Right hindlimb (tissue), 1 donor: ENCODE measurements around the gene STAT6.

Experiments
- DNase-seq: peaks from one replicate; pipeline ENCODE4 v3.0.0-alpha.2; 2018

The STAT6 gene

DNA sequence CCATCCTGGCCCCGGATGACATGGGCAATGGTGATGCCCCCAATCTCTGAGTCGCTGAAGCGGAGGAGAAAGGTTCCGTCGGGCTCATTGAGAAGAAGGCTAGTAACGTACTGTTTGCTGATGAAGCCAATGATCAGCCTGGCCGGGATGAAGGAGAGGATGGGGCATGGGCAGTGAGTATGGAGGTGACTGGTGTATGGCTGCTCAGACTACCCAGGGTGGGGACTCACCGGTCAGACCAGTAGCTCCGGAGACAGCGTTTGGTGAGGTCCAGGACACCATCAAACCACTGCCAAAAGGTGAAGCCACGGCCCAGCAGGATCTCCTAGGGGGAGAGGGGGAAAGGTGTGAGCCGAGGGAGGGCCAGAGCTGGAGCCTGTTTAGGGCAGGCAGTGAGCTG, 11.4 kb downstream of the STAT6 start:
- no peak for DNase-seq

DNA sequence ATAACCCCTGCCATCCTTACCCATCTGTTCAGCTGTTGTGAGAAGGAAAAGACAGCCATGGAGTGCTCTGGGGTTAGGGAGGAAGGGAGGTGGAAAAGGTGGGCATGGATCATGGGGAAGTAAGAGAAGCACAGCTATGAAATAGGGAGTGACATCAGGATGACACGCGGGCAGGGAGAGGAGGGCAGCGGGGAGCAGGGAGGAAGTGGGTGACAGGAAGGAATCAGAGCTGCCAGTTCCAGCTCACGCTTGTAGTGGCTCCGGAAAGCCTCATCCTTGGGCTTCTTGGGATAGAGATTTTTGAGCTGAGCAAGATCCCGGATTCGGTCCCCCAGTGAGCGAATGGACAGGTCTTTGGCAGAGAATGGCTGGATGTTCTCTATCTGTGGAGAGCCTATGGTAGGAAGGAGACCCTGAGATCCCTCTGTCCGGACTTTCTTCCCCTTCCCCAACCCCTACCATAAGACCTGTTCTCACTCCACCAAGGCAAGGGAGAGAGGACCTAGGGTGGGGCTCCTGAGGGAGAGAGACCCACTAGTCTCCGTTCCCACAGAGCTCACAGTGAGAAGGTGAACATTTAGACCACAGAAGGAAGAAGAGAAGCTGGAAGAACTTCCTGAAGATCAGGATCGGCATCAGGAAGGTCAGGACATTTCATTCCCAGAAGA, 12.0 kb downstream of the STAT6 start:
- DNase-seq: no peak

DNA sequence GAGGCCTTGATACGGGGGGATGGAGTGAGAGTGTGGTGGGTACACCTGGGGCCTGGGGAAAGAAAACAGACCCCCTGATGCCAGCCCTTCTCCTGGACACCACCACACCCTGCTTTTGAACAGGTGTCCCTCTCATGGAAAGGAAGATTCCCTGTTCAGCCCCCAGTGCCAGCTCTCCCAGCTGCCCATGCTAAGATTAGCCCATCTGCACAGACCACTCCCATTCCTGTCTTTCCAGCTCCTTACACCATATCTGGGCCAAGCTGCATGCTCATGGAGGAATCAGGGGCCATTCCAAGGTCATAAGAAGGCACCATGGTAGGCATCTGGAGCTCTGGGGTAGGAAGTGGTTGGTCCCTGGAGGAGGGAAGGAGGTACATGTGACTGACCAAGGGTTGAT, 12.6 kb downstream of the STAT6 start:
- DNase-seq: no peak

DNA sequence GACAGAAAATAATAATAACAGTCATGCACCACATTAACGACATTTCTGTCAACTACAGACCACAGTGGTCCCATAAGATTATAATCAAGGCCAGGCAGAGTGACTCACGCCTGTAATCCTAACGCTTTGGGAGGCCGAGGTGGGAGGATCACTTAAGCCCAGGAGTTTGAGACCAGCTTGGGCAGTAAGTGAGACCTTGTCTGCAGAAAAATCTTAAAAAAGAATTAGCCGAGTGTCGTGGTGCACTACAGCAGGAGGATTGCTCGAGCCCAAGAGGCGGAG, 13.7 kb downstream of the STAT6 start:
- DNase-seq: no peak

DNA sequence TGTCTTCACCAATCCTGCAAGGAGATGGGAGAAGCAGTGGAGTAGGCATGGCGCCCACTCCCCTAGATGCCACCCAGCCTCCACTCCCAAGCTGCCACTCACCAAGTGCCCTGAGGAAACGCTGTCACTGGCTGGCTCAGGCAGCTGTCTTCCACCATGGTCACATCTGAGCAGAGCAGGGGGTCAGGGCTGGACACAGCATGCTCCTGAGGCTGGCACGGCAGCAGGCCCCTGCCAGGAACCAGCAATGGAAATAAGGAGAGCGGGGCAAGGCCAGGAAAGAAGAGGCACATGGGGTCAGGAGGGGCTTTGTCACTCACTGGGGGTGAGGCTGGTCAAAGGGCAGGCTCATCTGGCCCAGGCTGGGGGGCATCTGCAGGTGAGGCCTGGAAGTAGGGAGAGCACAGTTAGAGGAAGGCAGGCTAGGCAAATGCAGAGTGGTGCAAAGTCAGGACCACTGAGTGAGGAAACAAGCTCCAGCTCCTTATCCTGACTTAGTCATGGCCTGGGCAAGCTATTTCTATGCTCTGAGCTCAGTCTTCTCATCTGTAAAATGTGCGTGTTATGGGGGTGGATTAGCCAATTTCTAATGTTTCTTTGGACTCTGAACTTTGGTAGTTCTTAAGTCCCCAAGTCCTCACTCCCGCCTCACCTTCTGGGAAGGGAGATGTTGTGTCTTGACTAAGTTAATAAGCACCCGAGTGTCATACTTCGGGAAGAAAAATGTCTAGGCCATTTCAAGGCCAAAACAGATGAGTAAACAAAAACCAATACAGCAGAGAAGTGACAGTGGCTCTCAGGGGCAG, 14.2 kb downstream of the STAT6 start:
- no peak for DNase-seq

DNA sequence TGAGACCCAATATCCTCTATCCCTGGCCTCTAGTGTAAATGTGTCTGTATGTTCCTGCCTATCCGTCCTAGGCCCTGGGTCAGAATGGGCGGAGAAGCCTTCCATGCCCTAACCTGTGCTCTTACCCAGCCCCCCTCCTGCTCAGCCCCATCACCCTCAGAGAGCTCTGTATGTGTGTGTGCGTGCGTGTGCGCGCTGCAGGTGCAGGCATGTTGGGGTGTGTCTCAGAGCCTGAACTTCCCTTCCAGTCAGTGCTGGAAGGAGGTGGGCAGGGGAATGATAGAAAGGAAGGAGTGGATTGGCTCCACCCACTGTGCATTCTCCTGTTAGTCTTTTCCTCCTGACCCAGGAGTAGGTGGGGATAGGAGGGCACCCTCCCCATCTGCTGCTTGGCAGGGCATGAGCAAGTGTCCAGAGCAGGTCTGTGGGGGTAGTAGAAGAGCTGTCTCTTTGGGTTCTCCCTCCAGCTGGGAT, 15.0 kb downstream of the STAT6 start:
- no peak for DNase-seq

DNA sequence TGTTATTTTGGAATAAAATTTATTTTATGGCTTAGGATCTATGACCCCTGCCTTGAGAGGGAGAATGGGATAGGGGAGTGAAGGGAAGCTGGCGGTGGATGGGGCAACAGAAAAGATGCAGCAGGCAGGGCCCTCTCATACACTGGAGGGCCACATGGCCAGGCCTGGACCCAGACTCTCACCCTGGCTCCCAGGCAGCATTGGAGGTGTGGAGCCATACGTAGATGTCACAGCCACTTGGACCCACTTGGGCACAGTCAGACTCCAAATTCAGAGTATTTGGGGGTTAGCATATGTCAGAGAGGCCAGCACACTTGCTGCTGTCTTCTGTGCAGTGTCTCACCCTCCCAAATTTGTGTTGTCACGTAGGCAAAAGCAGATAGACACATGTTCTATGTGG, 15.7 kb downstream of the STAT6 start:
- no peak for DNase-seq

DNA sequence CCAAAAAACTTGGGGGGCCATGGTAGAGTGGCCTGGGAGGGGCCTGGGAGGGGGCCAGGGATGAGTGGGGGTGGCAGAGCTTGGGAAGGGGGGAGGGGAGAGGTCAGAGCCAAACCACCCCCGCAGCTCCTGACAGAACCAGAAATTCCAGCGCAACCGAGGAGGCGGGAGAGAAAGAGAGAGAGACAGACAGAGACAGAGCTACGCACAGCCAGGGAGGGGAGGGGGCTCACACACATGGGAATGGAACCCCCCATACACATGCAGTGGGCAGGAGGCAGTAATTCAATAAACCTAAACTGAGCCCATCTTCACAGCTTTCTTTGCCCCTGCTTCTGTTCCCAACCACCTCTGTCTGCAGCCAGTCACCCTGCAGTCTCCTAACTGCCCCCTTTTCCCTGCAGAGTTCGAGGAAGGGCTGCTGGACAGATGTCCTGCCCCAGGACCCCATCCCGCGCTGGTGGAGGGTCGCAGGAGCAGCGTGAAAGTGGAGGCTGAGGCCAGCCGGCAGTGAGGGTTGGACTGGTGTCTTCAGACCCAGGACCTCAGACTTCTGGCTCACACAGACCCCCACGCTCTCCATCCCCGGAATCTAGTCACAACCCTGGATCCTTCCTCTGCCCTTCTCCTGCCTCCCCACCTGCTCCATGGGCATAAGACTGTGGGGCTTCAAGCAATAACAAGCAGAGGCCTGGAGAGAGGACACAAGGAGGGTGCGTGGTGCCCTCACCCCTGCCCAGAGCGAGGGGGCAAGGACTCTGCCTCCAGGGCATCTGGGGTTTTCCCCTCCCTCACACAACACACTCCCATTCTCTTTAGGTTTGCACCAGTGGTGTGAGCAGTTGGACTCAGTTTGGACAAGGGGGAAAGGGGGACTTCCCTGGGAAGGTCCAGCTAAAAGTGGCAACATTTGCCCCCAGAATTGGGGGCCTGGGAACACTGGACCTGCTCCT, 16.7 kb downstream of the STAT6 start:
- no peak for DNase-seq

DNA sequence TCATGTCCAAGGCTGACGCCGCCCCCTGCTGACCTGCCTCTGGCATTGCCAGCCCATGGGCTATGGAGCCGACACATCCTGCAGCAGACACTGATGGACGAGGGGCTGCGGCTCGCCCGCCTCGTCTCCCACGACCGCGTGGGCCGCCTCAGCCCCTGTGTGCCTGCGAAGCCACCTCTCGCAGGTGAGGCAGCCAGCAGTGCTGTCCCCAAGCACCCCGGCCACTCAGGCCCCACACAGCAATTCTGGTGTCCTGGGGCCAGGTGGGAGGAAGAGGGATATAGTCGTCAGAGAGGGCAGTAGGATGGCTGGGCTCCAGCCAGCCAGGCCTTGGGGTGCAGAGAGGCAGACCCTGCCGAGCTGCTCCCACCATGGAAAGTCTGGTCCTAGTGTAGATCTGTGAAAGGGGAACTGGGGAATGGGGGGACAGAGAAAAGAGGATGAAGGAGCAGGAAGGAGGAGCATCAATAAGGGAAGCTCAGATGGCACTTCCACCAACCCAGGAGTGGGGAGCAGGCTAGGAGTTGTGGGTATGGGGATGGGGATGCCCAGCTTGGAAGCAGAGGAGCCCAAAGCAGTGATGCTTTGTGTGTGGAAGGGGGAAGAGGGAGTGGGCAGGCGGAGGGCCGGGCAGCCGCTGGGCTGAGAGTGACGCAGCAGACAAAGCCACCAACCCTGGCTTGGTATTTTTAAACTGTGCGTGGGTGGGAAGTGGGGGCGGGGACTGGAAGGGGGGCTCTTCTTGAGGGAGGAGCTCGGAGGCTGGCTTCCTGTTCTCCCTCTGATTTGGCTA, 17.6 kb downstream of the STAT6 start:
- peak; percentile 88 for DNase-seq

DNA sequence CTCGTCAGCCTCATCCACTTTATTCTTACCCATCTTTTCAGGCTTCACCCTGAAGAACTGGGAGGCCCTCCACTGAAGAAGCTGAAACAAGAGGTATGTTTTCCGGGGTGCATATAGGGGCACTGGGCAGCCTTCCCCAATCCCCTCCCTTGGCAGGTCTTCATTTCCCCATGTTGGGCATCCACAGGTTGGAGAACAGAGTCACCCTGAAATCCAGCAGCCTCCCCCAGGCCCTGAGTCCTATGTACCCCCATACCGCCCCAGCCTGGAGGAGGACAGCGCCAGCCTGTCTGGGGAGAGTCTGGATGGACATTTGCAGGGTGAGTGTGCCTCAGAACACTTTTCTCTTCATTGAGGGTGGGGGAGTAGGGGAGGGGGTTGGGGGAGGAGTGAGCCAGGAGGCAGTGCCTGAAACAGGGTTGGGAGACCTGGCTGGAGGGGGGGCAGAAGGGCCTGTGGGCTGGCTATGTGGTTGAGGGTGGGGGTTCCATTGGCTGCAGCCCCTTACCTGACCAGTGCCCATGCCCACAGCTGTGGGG, 18.2 kb downstream of the STAT6 start:
- no peak for DNase-seq

DNA sequence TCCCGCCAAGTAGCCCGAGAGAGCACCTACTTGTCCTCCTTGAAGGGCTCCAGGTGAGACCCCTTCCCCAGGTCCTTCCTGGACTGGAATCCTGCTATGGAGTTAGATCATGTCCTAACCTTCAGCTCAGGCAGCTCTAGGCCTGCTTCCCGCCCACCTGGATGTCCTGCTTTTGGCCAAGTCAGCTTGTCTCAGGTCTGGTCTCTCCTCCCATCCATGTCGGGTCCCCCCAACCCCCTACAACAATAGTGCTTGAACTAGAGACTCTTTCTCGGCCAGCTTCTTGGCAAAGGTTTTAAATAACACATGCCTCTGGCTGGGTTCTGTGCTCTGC, 18.7 kb downstream of the STAT6 start:
- no peak for DNase-seq

DNA sequence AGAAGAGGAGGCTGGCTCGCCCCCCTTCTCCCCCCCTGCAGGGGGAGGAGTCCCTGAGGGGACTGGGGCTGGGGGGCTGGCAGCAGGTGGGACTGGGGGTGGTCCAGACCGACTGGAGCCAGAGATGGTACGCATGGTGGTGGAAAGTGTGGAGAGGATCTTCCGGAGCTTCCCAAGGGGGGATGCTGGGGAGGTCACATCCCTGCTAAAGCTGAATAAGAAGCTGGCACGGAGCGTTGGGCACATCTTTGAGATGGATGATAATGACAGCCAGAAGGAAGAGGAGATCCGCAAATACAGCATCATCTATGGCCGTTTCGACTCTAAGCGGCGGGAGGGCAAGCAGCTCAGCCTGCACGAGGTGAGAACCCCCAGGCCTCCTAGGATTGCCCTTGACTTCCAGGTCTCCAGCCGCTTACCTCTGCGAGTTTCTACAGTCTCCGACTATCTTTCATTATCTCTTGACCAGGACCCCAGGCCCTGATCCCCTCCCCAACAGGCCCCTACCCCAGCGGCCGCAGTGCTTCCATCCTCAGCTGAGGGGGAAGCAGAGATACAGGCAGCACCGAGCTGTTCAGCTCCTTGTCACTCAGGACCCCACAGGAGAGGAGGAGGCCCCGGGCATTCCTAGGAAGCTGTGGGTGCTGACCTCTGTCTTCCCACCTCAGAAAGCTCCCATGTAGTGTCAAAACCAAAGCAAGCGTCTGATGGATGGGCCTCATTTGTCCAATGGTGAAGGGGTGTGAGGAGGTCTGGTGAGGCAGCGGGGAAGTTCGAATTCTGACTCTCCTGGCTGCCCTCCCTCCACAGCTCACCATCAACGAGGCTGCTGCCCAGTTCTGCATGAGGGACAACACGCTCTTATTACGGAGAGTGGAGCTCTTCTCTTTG, 19.3 kb downstream of the STAT6 start:
- no peak for DNase-seq

DNA sequence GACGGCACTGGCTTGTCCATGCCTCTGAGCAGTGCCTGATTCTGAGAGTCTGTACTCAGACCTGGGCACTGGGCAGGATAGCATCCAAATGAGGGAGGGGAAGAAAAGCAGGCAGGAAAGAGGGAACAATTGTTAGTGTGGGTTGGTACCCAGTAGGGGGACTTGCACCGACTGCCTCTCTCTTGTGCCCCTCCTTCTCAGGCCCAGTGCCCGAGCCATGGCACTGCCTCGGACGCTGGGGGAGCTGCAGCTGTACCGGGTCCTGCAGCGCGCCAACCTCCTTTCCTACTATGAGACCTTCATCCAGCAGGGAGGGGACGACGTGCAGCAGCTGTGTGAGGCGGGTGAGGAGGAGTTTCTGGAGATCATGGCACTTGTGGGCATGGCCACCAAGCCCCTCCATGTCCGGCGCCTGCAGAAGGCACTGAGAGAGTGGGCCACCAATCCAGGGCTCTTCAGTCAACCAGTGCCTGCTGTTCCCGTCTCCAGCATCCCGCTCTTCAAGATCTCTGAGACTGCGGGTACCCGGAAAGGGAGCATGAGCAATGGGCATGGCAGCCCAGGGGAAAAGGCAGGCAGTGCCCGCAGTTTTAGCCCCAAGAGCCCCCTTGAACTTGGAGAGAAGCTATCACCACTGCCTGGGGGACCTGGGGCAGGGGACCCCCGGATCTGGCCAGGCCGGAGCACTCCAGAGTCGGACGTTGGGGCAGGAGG, 20.1 kb downstream of the STAT6 start:
- DNase-seq: no peak

DNA sequence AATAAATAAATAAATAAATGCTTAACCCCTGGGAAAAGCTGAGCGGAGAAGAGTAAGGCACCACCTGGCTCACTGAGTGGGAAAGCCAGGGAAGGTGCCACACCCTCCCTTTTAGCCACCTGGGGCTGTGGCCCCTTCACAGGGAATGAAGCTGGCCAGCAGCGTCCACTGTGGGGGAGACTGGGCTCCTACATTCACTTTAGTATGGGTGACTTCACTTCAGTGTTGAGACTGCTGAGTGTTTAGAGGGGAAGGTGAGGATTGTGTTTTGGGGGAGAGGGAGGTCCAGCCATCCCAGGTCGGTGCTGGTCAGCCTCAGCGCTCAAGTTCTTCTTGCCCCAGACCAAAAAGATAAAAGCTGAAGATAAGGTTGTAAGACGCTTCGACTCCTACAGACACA, 20.7 kb downstream of the STAT6 start:
- no peak for DNase-seq

DNA sequence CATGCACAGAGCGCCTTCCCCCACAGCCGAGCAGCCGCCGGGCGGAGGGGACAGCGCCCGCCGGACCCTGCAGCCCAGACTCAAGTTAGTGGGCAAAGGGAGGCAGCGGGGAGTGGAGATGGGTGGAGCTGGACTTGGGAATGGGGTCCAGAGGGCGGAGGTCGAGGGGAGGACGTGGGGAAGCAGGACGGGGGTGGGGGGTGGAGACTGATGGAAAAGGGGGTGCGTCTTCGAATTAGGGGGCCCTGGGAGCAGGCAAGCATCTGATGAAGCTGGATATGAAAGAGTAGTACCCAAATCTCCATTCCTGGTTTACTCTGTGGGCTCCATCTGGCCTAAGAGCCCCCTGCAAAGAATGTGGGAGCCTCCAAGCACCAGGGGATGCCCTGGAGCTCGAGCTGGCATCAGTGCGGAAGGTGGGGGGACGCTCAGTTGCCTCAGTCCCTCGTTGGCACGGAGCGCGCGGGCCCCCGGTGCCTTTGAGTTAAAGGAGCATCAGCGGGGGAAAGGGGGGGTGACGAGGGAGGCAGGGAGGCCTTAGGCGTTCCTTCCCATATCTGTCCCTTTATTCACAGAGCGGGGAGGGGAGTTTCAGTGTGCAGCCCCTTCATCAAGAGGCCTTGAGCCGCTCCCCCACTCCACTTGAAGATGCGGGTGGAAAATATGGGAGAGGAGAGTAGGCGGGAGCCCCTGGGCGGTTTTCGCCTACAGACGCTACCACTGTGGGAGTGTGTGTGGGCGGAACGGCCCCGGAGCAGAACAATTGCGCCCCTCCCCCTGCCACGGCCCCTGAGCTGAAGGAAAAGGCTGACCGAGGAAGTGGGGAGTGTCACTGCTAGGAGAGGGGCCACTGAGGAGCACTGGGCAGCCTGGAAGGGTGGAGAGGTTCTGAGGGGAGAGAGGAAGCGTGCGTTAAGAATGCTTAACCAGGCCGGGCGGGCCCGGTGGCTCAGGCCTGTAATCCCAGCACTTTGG, 21.6 kb downstream of the STAT6 start:
- DNase-seq: peak; percentile 87

DNA sequence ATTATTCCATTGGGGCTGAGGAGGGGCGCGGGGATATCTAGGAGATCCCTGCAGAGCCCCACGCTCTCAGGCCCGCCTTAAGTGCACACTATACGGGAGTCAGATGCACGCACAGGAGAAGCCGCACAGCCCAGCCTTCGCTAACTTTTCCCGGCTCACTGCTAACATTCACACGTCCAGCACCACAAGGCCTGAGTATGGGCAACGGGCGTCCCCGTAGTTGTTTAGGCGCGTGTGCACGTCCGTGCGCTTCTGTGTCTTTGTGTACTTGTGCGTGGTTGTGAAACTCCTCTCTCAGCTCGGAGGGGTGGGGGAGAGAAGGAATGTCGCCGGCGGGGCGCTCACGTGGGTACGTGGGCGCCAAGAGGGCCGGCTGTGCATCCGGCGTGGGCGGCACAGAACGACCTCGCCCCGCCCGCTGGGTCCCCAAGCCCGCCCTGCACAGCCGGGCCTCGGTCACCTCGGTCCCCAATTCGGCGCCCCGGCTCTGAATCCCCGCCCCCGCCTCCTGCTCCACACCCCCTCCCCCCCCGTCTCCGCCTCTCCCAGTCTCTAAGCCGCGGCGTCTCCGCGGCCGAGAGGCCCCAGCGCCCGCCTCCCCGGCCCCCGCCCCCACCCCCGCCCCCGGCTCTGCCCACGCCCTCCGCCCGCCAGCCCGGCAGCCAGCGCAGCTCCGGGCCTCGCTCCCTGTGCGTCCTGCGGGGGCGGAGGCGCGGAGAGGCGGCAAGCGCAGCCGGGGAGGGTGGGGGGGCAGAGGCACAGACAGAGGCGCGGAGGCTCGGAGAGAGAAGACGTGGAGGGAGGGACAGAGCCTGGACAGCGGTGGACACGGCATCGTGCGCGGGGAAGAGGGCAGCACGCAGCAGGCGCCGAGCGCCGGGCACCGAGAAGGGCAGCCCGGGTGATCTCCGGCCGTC, 22.6 kb downstream of the STAT6 start, which contains the start of gene NAB2:
NAB2 (plus strand) TSS at position 761 of the 917 bp plus-strand sequence. CDS start 158 bp downstream, outside the sequence.
- peak; percentile 98 for DNase-seq

DNA sequence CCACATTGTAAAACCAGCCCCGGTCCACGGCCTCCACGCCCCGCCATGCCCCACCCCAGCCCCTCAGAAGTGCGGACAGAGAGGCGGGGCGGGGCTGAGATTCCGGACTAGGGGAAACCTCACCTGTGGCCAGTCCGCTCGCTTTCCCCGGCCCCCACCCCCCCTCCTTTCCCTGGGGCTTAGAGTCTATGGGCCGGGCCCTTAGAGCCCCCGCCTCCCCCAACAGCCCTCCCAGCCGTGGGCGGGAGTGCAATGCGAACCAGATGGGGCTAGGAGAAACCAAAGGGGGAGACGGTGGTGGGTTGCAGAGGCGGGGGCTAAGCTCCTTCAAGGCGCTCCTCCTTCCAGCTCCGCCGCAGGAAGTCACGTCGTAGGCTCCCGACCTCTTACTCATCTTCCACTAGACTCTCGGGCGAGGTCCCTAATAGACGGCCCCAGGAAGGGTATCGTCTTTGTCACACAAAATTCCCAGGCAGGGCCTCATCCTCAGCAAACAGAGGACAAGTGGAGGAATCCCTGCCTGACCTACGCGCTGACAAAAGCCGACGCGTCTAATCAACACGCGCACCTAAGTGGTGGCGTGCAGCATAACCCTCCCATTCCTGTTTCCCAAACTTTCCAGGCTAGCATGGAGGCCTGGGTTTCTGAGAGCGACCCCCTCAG, 23.3 kb downstream of the STAT6 start:
- DNase-seq: peak; percentile 96
